Upper lobe of left lung (tissue), 6 donors: ENCODE measurements around the gene BCDIN3D. TPM values are rescaled to one million over a fixed set of nuclear protein-coding genes. Genes with fewer than 3 reads are reported as not detected.

ENCODE experiments used
- ATAC-seq, 2 donors: fragments of 200-7000 bp; cut with Tn5 transposase; one replicate each; pipeline ENCODE4 v1.9.1; 2022; ENCODE audit warnings: mild to moderate bottlenecking in 2 of 2, moderate library complexity in 2 of 2; ENCODE audit not compliant: low FRiP score in 2 of 2
- DNase-seq, 2 donors: peaks; one replicate each; pipeline ENCODE4 v3.0.0-alpha.2; 2019 to 2020
- H3K27ac ChIP-seq, 4 donors: fragments of 200-600 bp; sonication (generic); one replicate each; pipeline ENCODE4 v1.5.1; 2016 to 2019
- H3K27me3 ChIP-seq, 4 donors: fragments of 200-600 bp; sonication (generic); one replicate each; pipeline ENCODE4 v1.5.1; 2017 to 2019
- H3K36me3 ChIP-seq, 4 donors: fragments of 200-600 bp; sonication (generic); one replicate each; pipeline ENCODE4 v1.5.1; 2016 to 2019
- H3K4me1 ChIP-seq, 4 donors: fragments of 200-600 bp; sonication (generic); one replicate each; pipeline ENCODE4 v1.5.1; 2018 to 2019
- H3K4me3 ChIP-seq, 4 donors: fragments of 200-600 bp; sonication (generic); one replicate each; pipeline ENCODE4 v1.5.1; 2017 to 2019; ENCODE audit warnings: mild to moderate bottlenecking in 2 of 4, moderate library complexity in 1 of 4
- H3K9me3 ChIP-seq, 4 donors: fragments of 200-600 bp; sonication (generic); one replicate each; pipeline ENCODE4 v1.5.1; 2018 to 2019
- EP300 ChIP-seq, 4 donors: sonication (generic); formaldehyde crosslinking; IDR thresholded peaks; one replicate each; pipeline ENCODE4 v1.5.1; 2017; ENCODE audit warnings: antibody characterized with exemption in 4 of 4, control low read depth in 2 of 4
- POLR2A ChIP-seq, 4 donors: fragments of 450-650 bp; IDR thresholded peaks; one replicate each; pipeline ENCODE4 v1.5.1; 2016 to 2017; ENCODE audit warnings: antibody characterized with exemption in 4 of 4, mild to moderate bottlenecking in 2 of 4
- POLR2AphosphoS5 ChIP-seq, 2 donors: sonication (generic); formaldehyde crosslinking; IDR thresholded peaks; one replicate each; pipeline ENCODE4 v1.5.1; 2017; ENCODE audit warnings: antibody characterized with exemption in 2 of 2
- WGBS, 2 donors: methylation state at CpG; one replicate each; pipeline ENCODE4 v1.1.5; 2017 to 2018; 5-methylcytosine and 5-hydroxymethylcytosine counted together
- total RNA-seq, 6 donors: library from RNA; depleted of rRNA in 4 of 6; stranded (reverse); fragments of >200 nt in 4 of 6; gene quantifications; one replicate each; pipeline versions ENCODE4 v1.1.0 to v1.2.1, GENCODE V29; 2016 to 2021
- TF ChIP-seq, protein P1 (sequence below), 6 experiments: fragments of 450-650 bp in 4 of 6; fragments of 200-600 bp in 2 of 6; sonication (generic) in 2 of 6; IDR thresholded peaks; one replicate each; pipeline ENCODE4 v1.5.1; 2016 to 2019; ENCODE audit warnings: antibody characterized with exemption in 6 of 6
- donor health status: DM: no; HTN: no; CAD: no; lungs with moderate emphysema.
- donor health status: DM: no; HTN: yes; CAD: no; lungs with severe emphysema.

BCDIN3D gene
- total RNA-seq, 6 donors from 2014 or later: 0.44 to 4.9 (median 4.2) TPM

DNA sequence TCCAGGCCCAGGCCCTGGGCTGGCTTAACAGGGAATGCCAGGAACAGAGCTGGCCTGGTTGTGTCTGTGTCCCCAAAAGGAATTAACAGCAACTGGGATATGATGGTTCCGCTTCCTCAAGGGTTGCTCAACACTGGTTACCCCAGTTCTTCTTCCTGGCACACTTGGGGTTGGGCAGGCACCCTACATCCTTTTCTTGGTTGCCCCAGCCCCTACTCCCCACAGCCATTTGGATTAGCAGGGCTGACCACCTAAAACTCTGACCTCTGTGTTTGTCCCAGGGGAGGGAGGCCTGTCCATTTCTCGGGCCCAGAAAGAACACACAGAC, 45.5 kb downstream of the BCDIN3D start:
- peak in 1 of 2 donors; percentile 51 for DNase-seq
- no peak for ATAC-seq
- Histone ChIP-seq H3K4me1 (no peaks in the 10 kb centered on the region), H3K27me3 (no peaks in the 10 kb centered on the region), H3K27ac (peak overlapping the region in 3 of 4 donors; percentile 10 to 78 (median 61)), H3K4me3 (no peak overlapping the region), H3K9me3 (no peaks in the 10 kb centered on the region), H3K36me3 (peaks cover 0 to 79% (median 67%) of the 10 kb centered on the region in 4 donors)
- 60 to 74% methylated on average over 2 of the region's 2 CpGs for WGBS, 2 donors
- TF ChIP-seq EP300 (IDR thresholded peaks at IDR 0.05): no peak
- no peak for TF ChIP-seq POLR2AphosphoS5 (IDR thresholded peaks at IDR 0.05)
- no peak for TF ChIP-seq POLR2A (IDR thresholded peaks at IDR 0.05)
- TF ChIP-seq, protein P1, sequence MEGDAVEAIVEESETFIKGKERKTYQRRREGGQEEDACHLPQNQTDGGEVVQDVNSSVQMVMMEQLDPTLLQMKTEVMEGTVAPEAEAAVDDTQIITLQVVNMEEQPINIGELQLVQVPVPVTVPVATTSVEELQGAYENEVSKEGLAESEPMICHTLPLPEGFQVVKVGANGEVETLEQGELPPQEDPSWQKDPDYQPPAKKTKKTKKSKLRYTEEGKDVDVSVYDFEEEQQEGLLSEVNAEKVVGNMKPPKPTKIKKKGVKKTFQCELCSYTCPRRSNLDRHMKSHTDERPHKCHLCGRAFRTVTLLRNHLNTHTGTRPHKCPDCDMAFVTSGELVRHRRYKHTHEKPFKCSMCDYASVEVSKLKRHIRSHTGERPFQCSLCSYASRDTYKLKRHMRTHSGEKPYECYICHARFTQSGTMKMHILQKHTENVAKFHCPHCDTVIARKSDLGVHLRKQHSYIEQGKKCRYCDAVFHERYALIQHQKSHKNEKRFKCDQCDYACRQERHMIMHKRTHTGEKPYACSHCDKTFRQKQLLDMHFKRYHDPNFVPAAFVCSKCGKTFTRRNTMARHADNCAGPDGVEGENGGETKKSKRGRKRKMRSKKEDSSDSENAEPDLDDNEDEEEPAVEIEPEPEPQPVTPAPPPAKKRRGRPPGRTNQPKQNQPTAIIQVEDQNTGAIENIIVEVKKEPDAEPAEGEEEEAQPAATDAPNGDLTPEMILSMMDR (IDR thresholded peaks at IDR 0.05): no peak

DNA sequence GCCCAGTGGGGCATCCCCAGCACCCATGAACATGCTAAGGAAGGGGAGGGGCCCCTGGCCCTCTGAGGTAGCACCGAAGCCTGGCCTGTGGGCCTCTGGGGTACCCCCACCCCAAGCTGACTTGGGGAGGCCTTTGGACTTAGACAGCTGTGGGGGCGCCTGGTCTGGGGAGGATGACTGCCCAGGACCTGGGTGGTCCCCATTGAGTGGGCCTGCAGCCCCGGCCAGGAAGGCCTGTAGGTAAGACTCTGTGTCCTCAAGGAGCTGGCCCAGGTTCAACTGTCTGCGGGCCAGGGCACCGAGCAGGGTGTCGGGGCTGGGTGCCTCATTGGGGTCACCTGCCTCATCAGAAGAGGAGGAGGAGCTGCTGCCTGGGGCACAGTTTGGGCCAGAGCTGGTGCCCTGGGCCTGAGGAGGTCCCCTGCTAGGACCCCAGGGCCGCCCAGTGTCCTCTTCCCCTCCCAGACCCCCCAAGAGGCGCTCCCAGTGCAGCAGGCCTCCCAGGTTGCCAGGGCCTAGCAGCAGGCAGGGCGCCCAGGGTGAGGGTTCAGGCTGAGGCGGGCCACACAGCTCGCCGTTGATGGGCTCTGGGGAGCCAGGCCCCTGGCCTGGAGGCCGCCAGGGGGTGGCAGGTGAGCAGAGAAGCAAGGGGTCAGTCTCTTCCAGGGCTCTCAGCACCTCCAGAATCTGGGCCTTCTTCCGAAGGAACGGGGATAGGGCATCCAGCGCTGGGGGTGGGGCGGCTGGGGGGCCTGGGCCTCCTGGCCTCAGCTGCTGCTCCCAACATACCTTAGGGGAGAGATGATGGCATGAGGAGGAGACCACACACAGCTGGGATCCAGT, 46.1 kb downstream of the BCDIN3D start:
- peak overlapping the region in 3 of 4 donors; percentile 10 to 78 (median 61) for H3K27ac ChIP-seq
- 86 to 91% methylated on average over 6 to 13 of the region's 17 CpGs for WGBS, 2 donors
- no peaks in the 10 kb centered on the region for H3K9me3 ChIP-seq
- no peak for ATAC-seq
- TF ChIP-seq EP300 (IDR thresholded peaks at IDR 0.05) (no peak), POLR2AphosphoS5 (IDR thresholded peaks at IDR 0.05) (no peak), POLR2A (IDR thresholded peaks at IDR 0.05) (no peak)
- TF ChIP-seq, protein P1 (IDR thresholded peaks at IDR 0.05): no peak
- H3K27me3 ChIP-seq: no peaks in the 10 kb centered on the region
- DNase-seq: peak in 1 of 2 donors; percentile 62
- H3K36me3 ChIP-seq: peaks cover 0 to 79% (median 70%) of the 10 kb centered on the region in 4 donors
- H3K4me3 ChIP-seq: no peak overlapping the region
- H3K4me1 ChIP-seq: no peaks in the 10 kb centered on the region

DNA sequence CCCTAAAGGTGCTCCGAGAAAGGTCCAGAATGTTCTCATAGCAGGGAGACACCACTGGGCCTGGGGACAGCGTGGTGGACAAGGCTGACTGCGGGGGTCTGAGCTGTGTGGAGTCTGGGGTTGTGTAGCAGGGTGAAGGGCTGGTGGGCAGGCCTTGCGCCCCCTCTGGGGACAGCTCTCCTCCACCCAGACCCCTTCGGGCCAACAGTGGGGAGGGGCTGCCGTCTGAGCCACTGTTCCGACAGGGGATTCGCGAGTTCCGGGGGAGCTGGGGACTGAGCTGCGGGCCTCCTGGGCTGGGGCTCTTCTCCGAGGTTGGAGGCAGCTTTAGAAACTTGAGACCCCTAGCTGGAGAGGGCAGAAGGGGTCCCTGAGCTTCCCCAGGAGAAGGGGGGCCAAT, 46.8 kb downstream of the BCDIN3D start:
- peak in 1 of 2 donors; percentile 17 for DNase-seq
- WGBS, 2 donors: 94 to 95% methylated on average over 10 to 12 of the region's 12 CpGs
- H3K27ac ChIP-seq: no peak overlapping the region
- no peak for ATAC-seq
- TF ChIP-seq, protein P1 (IDR thresholded peaks at IDR 0.05): no peak
- no peak for TF ChIP-seq POLR2A (IDR thresholded peaks at IDR 0.05)
- no peak for TF ChIP-seq EP300 (IDR thresholded peaks at IDR 0.05)
- TF ChIP-seq POLR2AphosphoS5 (IDR thresholded peaks at IDR 0.05): no peak
- peaks cover 0 to 79% (median 70%) of the 10 kb centered on the region in 4 donors for H3K36me3 ChIP-seq
- no peaks in the 10 kb centered on the region for H3K9me3 ChIP-seq
- H3K4me1 ChIP-seq: no peaks in the 10 kb centered on the region
- H3K27me3 ChIP-seq: no peaks in the 10 kb centered on the region
- H3K4me3 ChIP-seq: no peak overlapping the region

DNA sequence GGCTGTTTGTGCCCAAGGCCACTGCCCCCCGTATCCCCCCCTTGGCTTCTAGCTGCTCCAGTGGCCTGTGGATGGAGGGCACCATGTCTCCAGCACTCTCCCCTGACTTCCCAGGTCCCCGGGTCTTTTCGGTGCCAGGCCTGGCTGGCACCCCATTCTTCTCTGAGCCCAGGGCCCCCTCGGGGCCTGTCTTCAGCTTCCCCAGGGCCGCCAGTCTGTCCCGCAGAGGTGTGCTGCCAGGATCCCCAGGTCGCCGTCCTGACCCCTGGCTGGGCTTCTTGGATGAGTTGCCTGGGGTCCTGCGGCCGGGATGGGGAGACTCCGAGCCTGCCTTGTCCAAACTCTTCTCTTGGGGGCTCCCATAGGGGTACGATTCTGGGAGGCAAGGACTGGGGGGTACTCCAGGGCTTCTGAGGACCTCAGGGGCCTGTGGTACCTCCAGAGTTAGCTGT, 47.2 kb downstream of the BCDIN3D start:
- Histone ChIP-seq H3K4me3 (no peak overlapping the region), H3K36me3 (peaks cover 0 to 79% (median 67%) of the 10 kb centered on the region in 4 donors), H3K27ac (no peak overlapping the region), H3K9me3 (no peaks in the 10 kb centered on the region), H3K27me3 (no peaks in the 10 kb centered on the region), H3K4me1 (no peaks in the 10 kb centered on the region)
- ATAC-seq (no peak), DNase-seq (peak in 1 of 2 donors; percentile 49)
- 91 to 96% methylated on average over 7 to 12 of the region's 12 CpGs for WGBS, 2 donors
- TF ChIP-seq POLR2AphosphoS5 (IDR thresholded peaks at IDR 0.05): no peak
- no peak for TF ChIP-seq POLR2A (IDR thresholded peaks at IDR 0.05)
- TF ChIP-seq EP300 (IDR thresholded peaks at IDR 0.05): no peak
- TF ChIP-seq, protein P1 (IDR thresholded peaks at IDR 0.05): no peak
